ENCODE results near the gene PPM1D.

Gene PPM1D

GRCh38 chr17:60597297-60597696 is 2.7 kb upstream of the PPM1D start:
- Mint-ChIP-seq H3K4me1 (peaks cover 13% of the 10 kb centered on the region), H3K27ac (peak overlapping the region; percentile 50 to 100 (median 99)), H3K9me3 (no peaks in the 10 kb centered on the region), H3K4me3 (peak overlapping the region; percentile 65 to 77 (median 76)), H3K27me3 (ENCODE audit: low read depth) (no peaks in the 10 kb centered on the region), H3K36me3 (ENCODE audit: low read depth) (no peaks in the 10 kb centered on the region)
- TF ChIP-seq, protein P1, sequence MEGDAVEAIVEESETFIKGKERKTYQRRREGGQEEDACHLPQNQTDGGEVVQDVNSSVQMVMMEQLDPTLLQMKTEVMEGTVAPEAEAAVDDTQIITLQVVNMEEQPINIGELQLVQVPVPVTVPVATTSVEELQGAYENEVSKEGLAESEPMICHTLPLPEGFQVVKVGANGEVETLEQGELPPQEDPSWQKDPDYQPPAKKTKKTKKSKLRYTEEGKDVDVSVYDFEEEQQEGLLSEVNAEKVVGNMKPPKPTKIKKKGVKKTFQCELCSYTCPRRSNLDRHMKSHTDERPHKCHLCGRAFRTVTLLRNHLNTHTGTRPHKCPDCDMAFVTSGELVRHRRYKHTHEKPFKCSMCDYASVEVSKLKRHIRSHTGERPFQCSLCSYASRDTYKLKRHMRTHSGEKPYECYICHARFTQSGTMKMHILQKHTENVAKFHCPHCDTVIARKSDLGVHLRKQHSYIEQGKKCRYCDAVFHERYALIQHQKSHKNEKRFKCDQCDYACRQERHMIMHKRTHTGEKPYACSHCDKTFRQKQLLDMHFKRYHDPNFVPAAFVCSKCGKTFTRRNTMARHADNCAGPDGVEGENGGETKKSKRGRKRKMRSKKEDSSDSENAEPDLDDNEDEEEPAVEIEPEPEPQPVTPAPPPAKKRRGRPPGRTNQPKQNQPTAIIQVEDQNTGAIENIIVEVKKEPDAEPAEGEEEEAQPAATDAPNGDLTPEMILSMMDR (IDR thresholded peaks at IDR 0.05; ENCODE audit: unreplicated experiment in 3 of 3): no peak

- Mint-ChIP-seq H3K36me3 (ENCODE audit: low read depth) (no peaks in the 10 kb centered on the region), H3K27ac (peak overlapping the region; percentile 99 to 100 (median 99)), H3K4me1 (peaks cover 19% of the 10 kb centered on the region), H3K4me3 (peak overlapping the region; percentile 65 to 77 (median 76)), H3K27me3 (ENCODE audit: low read depth) (no peaks in the 10 kb centered on the region), H3K9me3 (no peaks in the 10 kb centered on the region)
- TF ChIP-seq, protein P1 (IDR thresholded peaks at IDR 0.05; ENCODE audit: unreplicated experiment in 3 of 3): no peak
Measured at GRCh38 chr17:60598001-60598736, 1.8 kb upstream of the PPM1D start.

DNA sequence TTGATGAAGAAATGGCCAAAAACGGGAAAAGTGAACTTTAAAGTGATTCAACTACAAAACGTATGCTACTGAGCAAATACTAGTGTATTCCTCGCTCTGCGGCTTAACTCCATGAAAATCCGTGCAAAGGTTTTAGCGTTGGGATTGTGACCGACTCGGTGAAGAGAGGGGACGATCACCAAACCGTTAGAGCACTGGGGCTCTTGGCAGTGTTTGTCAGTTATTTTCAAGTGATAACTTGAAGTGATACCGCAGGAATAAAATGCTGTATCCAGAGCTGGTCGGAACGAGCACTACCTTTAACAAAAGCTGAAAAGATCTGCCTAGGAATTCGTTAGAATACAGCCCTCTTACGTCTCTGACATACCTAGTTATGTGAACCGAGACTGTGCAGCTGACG is 773 bp upstream of the PPM1D start:
- Mint-ChIP-seq H3K27me3 (ENCODE audit: low read depth) (no peaks in the 10 kb centered on the region), H3K9me3 (no peaks in the 10 kb centered on the region), H3K4me1 (peaks cover 26% of the 10 kb centered on the region), H3K36me3 (ENCODE audit: low read depth) (no peaks in the 10 kb centered on the region), H3K27ac (peak overlapping the region; percentile 99 to 100 (median 99)), H3K4me3 (peak overlapping the region; percentile 91 to 96 (median 91))
- TF ChIP-seq, protein P1 (IDR thresholded peaks at IDR 0.05; ENCODE audit: unreplicated experiment in 3 of 3): no peak

- TF ChIP-seq, protein P1 (IDR thresholded peaks at IDR 0.05; ENCODE audit: unreplicated experiment in 3 of 3): peak; percentile 67 to 82 (median 78)
- Mint-ChIP-seq H3K4me3 (peak overlapping the region; percentile 91 to 99 (median 95)), H3K4me1 (peaks cover 29% of the 10 kb centered on the region), H3K36me3 (ENCODE audit: low read depth) (no peaks in the 10 kb centered on the region), H3K9me3 (no peaks in the 10 kb centered on the region), H3K27ac (peak overlapping the region; percentile 80 to 100 (median 99)), H3K27me3 (ENCODE audit: low read depth) (no peaks in the 10 kb centered on the region)
Measured at GRCh38 chr17:60600490-60601446, 775 bp downstream of the PPM1D start.

GRCh38 chr17:60601447-60602384 is 1.7 kb downstream of the PPM1D start:
- Mint-ChIP-seq H3K27ac (peak overlapping the region; percentile 80 to 92 (median 89)), H3K4me3 (peak overlapping the region; percentile 91 to 99 (median 95)), H3K36me3 (ENCODE audit: low read depth) (no peaks in the 10 kb centered on the region), H3K9me3 (no peaks in the 10 kb centered on the region), H3K4me1 (peaks cover 37% of the 10 kb centered on the region), H3K27me3 (ENCODE audit: low read depth) (no peaks in the 10 kb centered on the region)
- TF ChIP-seq, protein P1 (IDR thresholded peaks at IDR 0.05; ENCODE audit: unreplicated experiment in 3 of 3): peak in 1 of 3 experiments; percentile 29

Data from nephron (organoid).